DOHH2 (cell line): ENCODE data around the gene BRPF3.

Source experiments
- H3F3A ChIP-seq: fragments of 200-600 bp; sonication (generic), shearing (Covaris generic); 2 replicates; pipeline ENCODE4 v1.6.0; 2016; ENCODE audit warnings: antibody characterized with exemption, mild to moderate bottlenecking; ENCODE audit not compliant: control insufficient read depth, insufficient read depth
- H3K27ac ChIP-seq: fragments of 200-600 bp; sonication (generic); 2 replicates; pipeline ENCODE4 v1.5.1; 2014; ENCODE audit warnings: low read depth, mild to moderate bottlenecking, low read length, moderate library complexity
- H3K27me3 ChIP-seq: fragments of 200-600 bp; sonication (generic); 2 replicates; pipeline ENCODE4 v1.6.1; 2014; ENCODE audit warnings: mild to moderate bottlenecking, low read length, mixed read lengths; ENCODE audit not compliant: control insufficient read depth
- H3K36me3 ChIP-seq: fragments of 200-600 bp; sonication (generic); 2 replicates; pipeline ENCODE4 v1.6.1; 2014; ENCODE audit warnings: mild to moderate bottlenecking, low read length, moderate library complexity, mixed read lengths; ENCODE audit not compliant: control insufficient read depth
- H3K4me1 ChIP-seq: fragments of 200-600 bp; sonication (generic); 2 replicates; pipeline ENCODE4 v1.6.1; 2014; ENCODE audit warnings: mild to moderate bottlenecking, low read length, mixed read lengths; ENCODE audit not compliant: control insufficient read depth
- H3K4me2 ChIP-seq: fragments of 200-600 bp; sonication (generic); 2 replicates; pipeline ENCODE4 v1.6.0; 2014; ENCODE audit warnings: mild to moderate bottlenecking, low read length, moderate library complexity
- H3K4me3 ChIP-seq: fragments of 200-600 bp; sonication (generic); 2 replicates; pipeline ENCODE4 v1.5.1; 2014; ENCODE audit warnings: mild to moderate bottlenecking, low read length, mixed read lengths
- H3K79me2 ChIP-seq: fragments of 200-600 bp; sonication (generic); 2 replicates; pipeline ENCODE4 v1.6.1; 2014; ENCODE audit warnings: mild to moderate bottlenecking, low read length, mixed read lengths; ENCODE audit not compliant: control insufficient read depth
- H3K9me2 ChIP-seq: fragments of 200-600 bp; sonication (generic); replicated peaks from 2 replicates; pipeline ENCODE4 v1.6.1; 2014; ENCODE audit warnings: mild to moderate bottlenecking, low read length, mixed read lengths; ENCODE audit not compliant: control insufficient read depth
- H3K9me3 ChIP-seq: fragments of 200-600 bp; sonication (generic); 2 replicates; pipeline ENCODE4 v1.6.1; 2014; ENCODE audit warnings: antibody characterized with exemption, low read length, mixed read lengths; ENCODE audit not compliant: control insufficient read depth, insufficient read depth
- H4K20me1 ChIP-seq: fragments of 200-600 bp; sonication (generic); 2 replicates; pipeline ENCODE4 v1.6.0; 2014; ENCODE audit warnings: low read depth, mild to moderate bottlenecking, antibody characterized with exemption, low read length, moderate library complexity; ENCODE audit not compliant: control insufficient read depth, insufficient read depth
- CTCF ChIP-seq: fragments of 200-600 bp; sonication (generic); IDR thresholded peaks from one replicate; pipeline ENCODE4 v1.5.1; 2014; ENCODE audit warnings: antibody characterized with exemption, mild to moderate bottlenecking, low read depth, low read length; ENCODE audit not compliant: poor library complexity, severe bottlenecking
- EZH2phosphoT487 ChIP-seq: fragments of 200-600 bp; sonication (generic); IDR thresholded peaks from 2 replicates; pipeline ENCODE4 v1.6.1; 2017; ENCODE audit warnings: borderline replicate concordance, mild to moderate bottlenecking, antibody characterized with exemption, low read length, moderate library complexity, mixed read lengths

BRPF3 gene

GRCh38 chr6:36220226-36220625 is 23.7 kb downstream of the BRPF3 start:
- H3K27ac ChIP-seq = no peak overlapping the region
- H3K79me2 ChIP-seq = no peaks in the 10 kb centered on the region
- H3K4me3 ChIP-seq = no peak overlapping the region
- H3K36me3 ChIP-seq = peaks cover 74% of the 10 kb centered on the region
- H3F3A ChIP-seq = no peaks in the 10 kb centered on the region
- H3K27me3 ChIP-seq = no peaks in the 10 kb centered on the region
- no peak overlapping the region for H3K4me2 ChIP-seq
- no peaks in the 10 kb centered on the region for H3K9me3 ChIP-seq
- no peaks in the 10 kb centered on the region for H3K9me2 ChIP-seq
- no peaks in the 10 kb centered on the region for H3K4me1 ChIP-seq
- H4K20me1 ChIP-seq = peaks cover 3% of the 10 kb centered on the region; the same call in 1 of the 2 replicates
- TF ChIP-seq CTCF (no peak), EZH2phosphoT487 (no peak)

GRCh38 chr6:36221674-36222073 is 25.1 kb downstream of the BRPF3 start:
- TF ChIP-seq CTCF (no peak), EZH2phosphoT487 (no peak)
- H3K9me2 ChIP-seq = no peaks in the 10 kb centered on the region
- H3K79me2 ChIP-seq = no peaks in the 10 kb centered on the region
- H3K27ac ChIP-seq = no peak overlapping the region
- H3K9me3 ChIP-seq = no peaks in the 10 kb centered on the region
- no peak overlapping the region for H3K4me2 ChIP-seq
- no peaks in the 10 kb centered on the region for H3F3A ChIP-seq
- H3K36me3 ChIP-seq = peaks cover 75% of the 10 kb centered on the region
- no peaks in the 10 kb centered on the region for H3K4me1 ChIP-seq
- no peaks in the 10 kb centered on the region for H3K27me3 ChIP-seq
- no peak overlapping the region for H3K4me3 ChIP-seq
- peaks cover 3% of the 10 kb centered on the region; the same call in 1 of the 2 replicates for H4K20me1 ChIP-seq

- Histone ChIP-seq H3K9me2 (no peaks in the 10 kb centered on the region), H3K4me3 (no peak overlapping the region), H3K27me3 (no peaks in the 10 kb centered on the region), H3K79me2 (no peaks in the 10 kb centered on the region), H3K4me2 (no peak overlapping the region), H3K27ac (no peak overlapping the region), H4K20me1 (peaks cover 3% of the 10 kb centered on the region; the same call in 1 of the 2 replicates), H3F3A (no peaks in the 10 kb centered on the region), H3K4me1 (no peaks in the 10 kb centered on the region), H3K36me3 (peaks cover 70% of the 10 kb centered on the region), H3K9me3 (no peaks in the 10 kb centered on the region)
- no peak for TF ChIP-seq CTCF
- TF ChIP-seq EZH2phosphoT487 = no peak
Observed at GRCh38 chr6:36222924-36223323, 26.4 kb downstream of the BRPF3 start.

GRCh38 chr6:36223706-36224105 is 27.2 kb downstream of the BRPF3 start:
- no peaks in the 10 kb centered on the region for H3K9me2 ChIP-seq
- H3K4me3 ChIP-seq = no peak overlapping the region
- peaks cover 72% of the 10 kb centered on the region for H3K36me3 ChIP-seq
- no peaks in the 10 kb centered on the region for H3K27me3 ChIP-seq
- no peaks in the 10 kb centered on the region for H3K4me1 ChIP-seq
- no peaks in the 10 kb centered on the region for H3K79me2 ChIP-seq
- no peaks in the 10 kb centered on the region for H3K9me3 ChIP-seq
- peaks cover 3% of the 10 kb centered on the region; the same call in 1 of the 2 replicates for H4K20me1 ChIP-seq
- no peak for TF ChIP-seq CTCF
- TF ChIP-seq EZH2phosphoT487 = no peak
- no peak overlapping the region for H3K4me2 ChIP-seq
- H3K27ac ChIP-seq = no peak overlapping the region
- no peaks in the 10 kb centered on the region for H3F3A ChIP-seq
